Cerebellar nuclear complex (tissue), 1 donor: ENCODE results near the gene ADGRF1.

Source experiments
- DNase-seq, 2 experiments: peaks; one replicate each; lab custom pipeline; 2025; lab: John Stamatoyannopoulos, UW

The ADGRF1 gene

DNA sequence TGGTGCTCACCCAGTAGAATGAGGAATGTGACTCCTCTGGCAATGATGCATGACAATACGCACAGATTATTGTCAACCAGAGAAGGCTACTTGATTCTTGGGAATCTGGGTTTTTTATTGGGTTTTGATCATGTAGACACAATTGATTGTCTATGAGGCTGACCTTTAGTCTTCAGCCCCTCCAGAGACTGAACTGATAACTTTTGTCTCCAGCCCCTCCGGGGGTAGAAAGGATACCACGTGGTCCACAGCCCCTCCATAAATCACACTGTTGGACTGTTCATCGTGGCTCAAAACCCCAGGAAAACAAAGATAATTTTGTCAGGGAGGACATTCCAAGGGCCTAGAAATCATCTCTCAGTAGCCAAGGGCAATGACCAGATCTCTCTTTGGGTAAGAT, 62.9 kb downstream of the ADGRF1 start:
- DNase-seq: no peak

DNA sequence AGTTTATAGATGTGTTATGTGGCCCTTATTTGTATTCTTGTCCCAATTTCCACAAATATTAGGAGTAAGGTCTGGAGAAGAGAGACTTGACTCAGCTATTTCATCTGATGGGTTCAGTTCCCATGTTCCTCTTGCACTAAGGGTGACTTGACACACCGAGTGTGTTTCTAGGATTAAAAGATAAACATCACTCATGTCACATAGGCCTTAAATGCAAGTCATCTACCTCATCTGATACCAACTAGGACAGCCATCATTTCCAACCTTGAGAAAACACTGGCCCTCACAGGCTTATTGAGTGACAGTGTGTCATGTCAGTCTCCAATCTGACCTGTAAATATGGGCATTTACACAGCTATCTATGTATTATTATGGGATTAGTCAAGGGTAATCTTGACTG, 67.3 kb downstream of the ADGRF1 start:
- DNase-seq: no peak

DNA sequence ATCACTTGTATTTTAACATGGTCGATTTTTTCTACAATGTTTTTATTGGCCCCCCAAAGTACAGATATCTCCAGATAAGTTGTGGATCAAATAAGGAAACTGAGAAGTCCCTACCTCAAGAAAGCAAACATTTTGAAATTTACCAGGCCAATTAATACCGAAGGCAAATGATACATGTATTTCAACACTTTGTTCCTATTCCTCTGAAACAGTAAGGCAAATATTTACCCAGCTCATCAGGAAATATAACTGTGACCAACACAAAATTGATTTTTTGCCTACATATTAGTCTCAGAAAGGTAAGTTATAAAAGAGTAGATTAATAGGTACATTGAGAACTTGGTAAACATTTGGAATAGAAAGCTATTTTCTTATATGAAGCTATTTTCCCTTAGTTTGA, 69.1 kb downstream of the ADGRF1 start:
- no peak for DNase-seq

DNA sequence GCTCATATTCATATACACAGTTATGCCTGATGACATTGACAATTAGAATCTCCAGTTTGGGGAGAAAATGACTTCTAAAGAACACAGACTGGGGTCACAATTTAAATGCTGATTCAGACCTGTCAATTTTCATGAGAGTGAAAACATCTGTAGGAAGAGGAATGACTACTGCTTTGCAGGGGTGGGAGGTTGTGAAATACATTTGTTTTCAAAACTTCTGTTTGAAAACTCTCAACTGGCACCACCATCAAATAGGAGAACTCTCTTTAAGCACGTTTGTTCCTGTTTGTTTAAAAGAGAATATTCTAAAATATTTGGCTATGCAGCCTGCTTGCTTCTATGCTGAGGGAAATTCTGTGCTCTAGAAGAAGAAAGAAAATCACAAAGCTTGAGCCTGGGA, 69.6 kb downstream of the ADGRF1 start:
- no peak for DNase-seq

DNA sequence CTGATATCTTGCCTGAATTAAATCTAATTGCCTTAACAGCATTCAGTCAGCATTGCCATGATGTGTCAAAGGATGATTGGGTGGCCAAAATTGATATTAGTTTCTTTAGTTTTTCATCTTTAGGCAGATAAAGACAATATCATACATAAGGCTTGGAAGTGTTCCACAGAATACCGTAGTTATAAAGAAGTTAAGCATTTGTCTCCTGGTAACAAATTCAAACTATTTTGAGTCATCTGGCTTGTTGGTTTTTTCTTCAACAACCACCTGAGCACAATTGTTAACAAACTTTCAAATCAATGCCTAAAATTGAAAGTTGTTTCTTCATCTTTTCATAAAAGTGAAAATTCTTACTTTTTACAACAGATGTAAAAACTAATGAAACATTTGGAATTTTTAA, 72.9 kb downstream of the ADGRF1 start:
- DNase-seq: no peak

DNA sequence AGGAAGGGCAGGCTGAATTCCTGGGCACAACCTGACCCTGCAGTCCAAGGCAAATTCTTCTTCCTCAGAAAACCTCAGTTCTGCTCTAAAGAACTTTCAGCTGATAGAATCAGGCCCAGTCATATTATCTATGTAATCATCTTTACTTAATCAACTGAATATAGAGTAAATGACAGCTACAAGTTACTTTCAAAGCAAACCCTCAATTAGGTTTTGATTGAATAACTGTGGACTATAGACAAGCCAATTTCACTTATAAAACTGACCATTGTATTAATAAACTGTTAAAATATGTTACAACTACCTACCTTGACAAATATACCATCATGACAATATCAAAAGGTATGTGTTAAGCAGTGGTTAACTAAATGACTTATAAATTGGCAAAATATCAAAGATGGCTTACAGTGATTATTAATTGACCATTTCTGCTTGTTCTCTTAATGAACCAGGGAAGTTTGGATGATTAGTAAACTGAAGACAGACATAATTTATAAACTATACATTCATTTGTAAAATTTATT, 74.2 kb downstream of the ADGRF1 start:
- no peak for DNase-seq

DNA sequence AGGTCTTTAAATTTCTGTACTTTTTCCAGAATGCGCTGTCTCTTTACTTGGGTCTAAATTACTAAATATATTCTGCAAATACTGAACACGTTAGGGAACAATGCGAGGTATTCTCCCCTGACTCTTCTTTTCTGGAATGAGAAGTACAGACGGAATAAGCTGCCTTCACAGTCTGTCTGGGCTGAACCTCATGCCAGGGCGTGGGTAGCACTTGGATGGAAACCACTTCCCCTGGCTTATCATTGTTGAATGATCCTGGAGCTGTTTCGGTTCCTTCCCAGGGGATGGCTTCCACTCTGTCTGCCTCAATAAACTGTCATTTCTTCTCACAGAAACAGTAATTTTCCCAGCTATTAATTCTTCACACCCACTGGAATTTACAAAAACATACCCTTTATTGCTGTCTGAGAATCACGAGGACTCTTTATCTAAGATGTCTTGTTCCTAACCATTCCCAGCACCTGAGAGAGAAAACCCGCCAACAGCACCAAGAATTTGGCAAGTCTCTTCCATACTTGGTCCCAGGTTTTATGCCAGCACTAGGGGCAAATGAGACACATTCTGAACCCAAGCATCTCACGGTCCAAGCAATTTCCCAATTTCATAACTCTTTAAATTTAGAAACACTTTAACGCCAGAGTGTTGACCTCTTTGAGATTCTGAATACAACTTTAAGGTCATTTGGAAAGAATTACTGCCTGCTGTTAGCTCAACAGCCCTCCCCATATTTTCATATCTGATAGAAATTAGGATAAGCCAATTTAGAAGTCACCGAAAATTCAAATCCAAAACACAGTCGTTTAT, 77.2 kb downstream of the ADGRF1 start:
- DNase-seq: no peak

DNA sequence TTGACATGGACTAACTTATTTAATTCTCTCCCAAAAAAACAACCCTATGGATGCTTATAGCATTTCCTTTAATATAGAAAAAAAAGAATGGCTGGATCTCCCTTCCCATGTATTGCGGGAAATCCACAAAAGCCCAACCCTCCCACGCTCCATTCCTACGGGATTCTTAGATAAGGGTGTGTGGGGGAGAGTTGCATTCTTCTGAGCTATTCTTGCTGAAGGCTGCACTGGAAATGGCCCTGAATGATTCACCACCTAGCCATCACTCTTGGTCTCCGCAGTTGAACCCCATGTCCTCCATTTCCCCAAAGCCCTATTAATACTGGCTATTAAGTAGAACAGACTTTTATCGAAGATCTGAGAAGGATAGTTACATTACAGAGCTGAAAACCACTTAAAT, 78.5 kb downstream of the ADGRF1 start:
- no peak for DNase-seq

DNA sequence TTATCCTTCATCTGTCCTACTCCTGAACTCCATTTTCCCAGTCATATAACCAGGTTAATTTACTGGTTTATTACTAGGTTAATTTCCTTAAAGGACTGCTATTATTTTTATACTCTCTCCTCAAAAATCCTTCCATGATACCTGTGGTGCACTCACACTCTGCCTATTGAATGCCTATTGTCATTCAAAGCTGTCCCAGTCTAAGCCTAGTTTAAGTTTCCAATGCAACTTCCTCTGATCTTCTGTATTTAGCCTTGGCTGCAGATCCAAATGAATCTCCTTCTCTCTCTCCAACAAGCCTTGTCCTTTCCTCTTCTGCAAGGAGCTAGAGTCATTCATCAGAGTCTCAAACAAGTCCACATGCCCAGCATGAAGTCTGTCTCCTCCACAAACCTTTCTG, 79.1 kb downstream of the ADGRF1 start:
- DNase-seq: no peak

DNA sequence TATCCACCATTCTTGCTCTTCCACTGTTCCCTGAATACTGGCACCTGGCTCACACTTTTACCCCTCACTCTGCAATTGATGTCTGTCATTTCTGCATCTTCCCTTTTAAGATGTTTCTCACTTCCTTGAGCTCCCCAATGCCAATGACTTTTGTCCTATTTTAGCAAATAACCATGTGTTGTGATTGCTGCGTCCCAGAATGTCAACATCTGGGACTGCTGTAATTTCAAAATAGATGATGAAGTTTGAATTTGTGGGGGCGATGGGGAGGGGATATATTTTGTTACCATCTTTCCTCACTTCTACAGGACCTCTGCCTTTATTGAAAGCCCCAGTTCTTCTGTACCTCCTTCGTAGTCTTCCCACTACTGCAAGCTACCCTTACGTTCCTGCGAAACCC, 80.4 kb downstream of the ADGRF1 start:
- no peak for DNase-seq

DNA sequence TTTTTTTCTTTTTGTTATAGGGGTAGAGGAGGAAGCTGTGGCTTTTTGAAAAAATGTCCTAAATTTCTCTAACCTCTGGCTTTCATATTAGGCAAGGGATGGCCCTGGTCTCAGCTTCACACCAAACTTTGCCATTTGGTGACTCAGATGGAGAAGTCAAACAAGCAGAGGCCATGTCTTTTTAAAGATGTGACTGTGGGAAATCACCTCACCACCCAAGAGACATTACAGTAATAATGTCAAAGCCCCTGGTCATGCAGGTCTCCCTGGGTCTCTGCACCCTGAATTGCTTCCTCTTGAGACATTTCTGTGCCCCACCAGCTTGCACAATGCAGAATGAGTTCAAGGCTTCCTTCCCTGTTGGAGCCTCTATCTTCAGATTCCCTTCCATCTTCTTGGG, 80.9 kb downstream of the ADGRF1 start:
- no peak for DNase-seq

DNA sequence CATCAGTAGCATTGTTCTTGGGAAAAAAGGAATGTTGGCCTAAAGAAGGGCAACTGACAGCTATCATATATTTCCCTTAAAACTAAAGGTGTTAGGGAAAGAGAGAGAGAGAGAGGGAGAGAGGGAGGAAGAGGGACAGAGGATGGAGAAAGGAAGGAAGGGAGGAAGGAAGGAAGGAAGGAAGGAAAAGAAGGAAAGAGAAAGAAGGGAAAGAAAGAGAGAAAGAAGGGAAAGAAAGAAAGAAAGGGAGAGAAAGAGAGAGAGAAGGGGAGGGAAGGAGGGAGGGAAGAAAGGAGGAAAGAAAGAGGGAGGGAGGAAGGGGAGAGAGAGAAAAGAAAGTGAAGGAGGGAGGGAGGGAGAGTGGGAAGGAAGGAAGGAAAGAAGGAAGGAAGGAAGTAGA, 82.7 kb downstream of the ADGRF1 start:
- DNase-seq: no peak

DNA sequence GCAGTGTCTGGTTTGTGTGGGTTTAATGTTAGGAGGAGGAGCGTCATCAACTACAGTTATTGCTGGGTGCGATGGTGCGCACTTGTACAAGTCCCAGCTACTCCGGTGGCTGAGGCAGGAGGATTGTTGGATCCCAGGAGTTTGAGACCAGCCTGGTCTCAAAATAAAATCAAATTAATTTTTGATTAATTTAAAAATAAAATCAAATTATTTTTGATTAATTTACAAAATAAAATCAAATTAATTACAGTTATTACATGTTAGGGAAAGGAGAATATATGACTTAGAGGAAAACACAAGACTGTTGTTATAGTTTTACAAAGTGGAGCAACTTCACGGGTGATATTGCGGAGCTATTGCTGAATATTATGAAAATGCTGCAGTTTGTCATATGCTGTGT, 85.7 kb downstream of the ADGRF1 start:
- no peak for DNase-seq

DNA sequence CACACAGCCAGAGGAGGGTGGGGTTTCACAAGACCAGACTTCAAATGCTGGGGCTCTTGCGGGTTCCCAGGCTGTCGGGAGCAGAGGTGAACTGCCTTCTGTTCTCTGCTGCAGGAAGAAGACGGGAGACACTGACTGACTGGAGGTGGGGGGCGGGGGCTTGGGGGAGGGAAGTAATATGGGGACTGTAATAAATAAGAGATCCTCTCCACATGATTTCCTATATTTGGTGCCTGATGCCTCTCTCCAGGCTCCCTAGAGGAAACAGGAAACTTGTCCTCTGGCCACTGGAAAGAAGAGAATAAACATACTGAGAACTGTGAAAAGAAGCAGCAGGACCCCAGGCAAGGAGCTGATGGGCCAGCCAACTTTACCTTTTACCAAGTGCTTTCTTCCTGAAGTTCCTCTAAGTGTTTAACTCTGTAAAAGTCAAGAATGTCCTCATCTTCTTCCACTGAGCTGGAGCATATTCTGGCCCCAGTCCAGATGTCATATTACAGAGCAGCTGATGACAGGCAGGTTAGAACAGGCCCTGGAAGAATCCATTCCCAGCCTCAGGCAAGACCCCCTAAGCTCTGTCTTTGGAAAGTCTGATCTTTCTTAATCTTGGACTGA, 87.2 kb downstream of the ADGRF1 start:
- DNase-seq: no peak

DNA sequence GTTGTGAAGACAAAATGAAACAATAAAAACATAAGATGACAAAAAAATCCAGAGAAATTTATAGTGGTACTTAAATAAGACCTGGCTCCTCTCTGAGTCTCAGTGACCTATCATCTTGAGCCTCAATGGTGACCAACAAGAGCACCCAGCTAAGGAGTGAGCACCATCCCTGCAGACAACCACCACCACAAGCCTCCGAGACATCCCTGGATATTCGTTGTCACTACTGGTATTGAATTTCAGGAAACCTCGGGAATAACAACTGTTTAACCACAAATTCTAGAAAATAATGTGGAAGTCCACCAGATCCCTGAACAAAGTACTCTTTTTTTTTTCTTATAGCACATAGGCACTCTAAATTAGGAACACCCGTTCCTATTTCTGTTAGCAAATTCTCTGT, 88.2 kb downstream of the ADGRF1 start:
- DNase-seq: no peak

DNA sequence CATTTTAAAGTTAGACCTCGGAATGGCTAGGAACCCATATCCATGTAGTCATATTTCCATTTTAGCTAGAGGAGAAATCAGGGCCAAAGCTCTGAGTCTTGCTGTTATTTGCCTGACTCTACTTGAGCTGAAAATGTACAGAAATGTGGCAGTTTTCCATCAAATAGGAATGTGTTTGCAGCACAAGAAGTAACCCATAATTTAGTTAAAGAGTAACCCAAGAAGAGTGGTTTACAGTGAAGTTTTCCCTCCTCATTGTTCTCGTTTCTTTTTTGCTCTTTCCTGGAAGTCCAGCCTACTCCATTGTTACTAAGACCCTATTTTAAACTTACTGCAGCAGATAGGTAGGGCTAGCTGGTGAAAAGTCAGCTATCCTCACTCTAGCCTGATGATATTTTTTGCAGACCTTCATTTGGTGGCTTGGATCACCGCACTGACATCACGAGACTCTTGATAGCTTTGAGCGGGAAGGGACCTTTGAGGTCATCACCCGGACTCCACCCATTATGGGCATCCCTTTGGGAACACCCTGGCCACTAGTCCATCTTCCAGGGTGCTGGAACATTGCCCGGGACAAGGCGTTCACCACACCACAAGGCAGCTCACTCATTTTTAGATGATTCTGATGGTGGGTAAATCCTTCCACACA, 92.4 kb downstream of the ADGRF1 start:
- no peak for DNase-seq

DNA sequence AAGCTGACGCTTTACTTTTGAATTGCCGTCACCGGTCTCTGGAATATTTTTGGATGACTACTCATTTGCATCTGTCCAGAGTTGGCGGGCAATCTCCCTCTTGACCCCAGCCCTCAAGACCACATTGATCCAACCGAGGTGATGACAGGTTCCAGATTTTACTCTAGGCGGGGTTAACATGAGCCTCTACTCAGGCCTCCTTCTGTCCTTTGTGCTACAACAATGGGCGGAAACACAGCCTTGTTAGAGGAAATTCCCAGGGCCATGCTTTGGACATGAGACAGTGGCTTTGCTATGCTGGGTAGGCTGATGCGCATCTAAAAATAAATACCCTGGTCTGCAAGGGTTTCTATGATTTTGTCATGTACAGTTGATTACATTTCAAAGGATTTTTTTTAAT, 93.4 kb downstream of the ADGRF1 start:
- DNase-seq: no peak
